Subcutaneous adipose tissue (tissue), 4 donors: ENCODE measurements around the gene GFRA1. TPM values are rescaled to one million over a fixed set of nuclear protein-coding genes. Genes with fewer than 3 reads are reported as not detected.

Source experiments
- total RNA-seq, 4 donors: library from RNA; depleted of rRNA; stranded (reverse); fragments of >200 nt; gene quantifications; one replicate each; pipeline ENCODE4 v1.1.0, GENCODE V29; 2016
- TF ChIP-seq, protein P1 (sequence below): fragments of 450-650 bp; IDR thresholded peaks from one replicate; pipeline ENCODE4 v1.5.1; 2016; ENCODE audit warnings: low read depth, mild to moderate bottlenecking, control low read depth, antibody characterized with exemption, moderate library complexity

GFRA1 gene
- total RNA-seq, 4 donors from 2014 or later, result 47.8 to 152 (median 69.4) TPM

DNA sequence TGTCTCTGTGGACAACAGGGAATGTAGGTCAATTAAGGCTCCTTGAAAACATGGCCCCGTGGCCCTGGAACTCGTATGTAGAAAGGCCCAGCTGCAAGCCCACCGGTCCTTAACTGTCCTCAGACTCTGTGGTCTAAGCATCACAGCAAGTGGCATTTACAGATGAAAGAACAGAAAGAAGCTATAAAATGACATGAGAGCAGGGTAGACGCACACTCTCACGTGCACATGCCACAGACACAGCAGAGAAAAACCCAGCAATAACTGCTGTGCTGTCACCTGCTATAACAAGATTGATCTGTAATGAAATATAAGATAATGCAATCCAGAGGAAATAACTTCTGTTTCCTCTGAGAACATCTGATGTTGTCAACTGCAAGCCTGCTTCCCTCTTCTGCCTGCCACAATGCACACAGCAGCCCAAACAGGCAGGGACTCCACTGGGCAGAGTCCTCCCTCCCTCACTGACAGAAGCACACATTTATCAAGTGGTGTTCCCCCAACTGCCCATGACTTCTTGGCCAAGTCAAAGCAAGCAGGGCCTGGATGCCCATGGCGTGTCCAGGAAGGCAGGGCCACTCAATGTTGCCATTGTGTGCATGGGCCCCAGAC, 63.9 kb downstream of the GFRA1 start:
- TF ChIP-seq, protein P1, sequence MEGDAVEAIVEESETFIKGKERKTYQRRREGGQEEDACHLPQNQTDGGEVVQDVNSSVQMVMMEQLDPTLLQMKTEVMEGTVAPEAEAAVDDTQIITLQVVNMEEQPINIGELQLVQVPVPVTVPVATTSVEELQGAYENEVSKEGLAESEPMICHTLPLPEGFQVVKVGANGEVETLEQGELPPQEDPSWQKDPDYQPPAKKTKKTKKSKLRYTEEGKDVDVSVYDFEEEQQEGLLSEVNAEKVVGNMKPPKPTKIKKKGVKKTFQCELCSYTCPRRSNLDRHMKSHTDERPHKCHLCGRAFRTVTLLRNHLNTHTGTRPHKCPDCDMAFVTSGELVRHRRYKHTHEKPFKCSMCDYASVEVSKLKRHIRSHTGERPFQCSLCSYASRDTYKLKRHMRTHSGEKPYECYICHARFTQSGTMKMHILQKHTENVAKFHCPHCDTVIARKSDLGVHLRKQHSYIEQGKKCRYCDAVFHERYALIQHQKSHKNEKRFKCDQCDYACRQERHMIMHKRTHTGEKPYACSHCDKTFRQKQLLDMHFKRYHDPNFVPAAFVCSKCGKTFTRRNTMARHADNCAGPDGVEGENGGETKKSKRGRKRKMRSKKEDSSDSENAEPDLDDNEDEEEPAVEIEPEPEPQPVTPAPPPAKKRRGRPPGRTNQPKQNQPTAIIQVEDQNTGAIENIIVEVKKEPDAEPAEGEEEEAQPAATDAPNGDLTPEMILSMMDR, result no peak

DNA sequence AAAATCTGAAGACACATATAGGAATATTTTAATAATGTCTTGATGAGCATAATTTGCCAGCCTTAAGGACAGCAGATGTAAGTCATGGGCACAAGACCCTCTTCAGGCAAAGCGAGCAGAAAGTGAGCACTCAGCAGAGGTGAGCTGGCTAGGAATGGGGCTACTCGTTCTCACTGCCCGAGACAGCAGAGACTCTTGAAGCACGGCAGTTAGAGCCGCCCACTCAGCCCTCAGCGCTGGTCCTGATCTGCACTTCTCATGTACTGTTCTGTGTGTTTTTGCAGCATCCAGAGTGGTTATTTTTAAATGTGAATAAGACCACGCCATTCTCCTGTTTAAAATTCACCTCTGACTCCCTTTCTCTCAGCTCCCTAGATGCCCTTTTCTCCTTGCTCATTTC, 65.3 kb downstream of the GFRA1 start:
- TF ChIP-seq, protein P1, result no peak

DNA sequence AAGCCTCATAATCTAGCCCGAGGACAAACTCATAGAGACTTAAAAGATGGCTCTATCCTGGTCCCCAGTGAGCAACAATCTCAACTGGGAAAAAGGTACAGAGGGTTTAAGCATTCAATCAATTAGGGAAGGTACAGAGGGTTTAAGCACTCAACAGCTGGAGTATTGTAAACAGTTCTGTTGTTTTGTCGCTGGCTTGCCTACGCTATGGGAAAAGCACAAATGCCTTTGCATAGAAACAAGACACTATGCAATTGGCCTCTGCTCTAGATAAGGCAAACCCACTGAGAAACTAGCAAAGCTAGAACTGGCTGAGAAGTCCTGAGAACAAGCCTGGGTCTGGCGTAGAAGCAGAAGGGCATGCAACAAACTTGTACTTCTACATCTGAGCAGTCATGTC, 69.3 kb downstream of the GFRA1 start:
- TF ChIP-seq, protein P1, result no peak

DNA sequence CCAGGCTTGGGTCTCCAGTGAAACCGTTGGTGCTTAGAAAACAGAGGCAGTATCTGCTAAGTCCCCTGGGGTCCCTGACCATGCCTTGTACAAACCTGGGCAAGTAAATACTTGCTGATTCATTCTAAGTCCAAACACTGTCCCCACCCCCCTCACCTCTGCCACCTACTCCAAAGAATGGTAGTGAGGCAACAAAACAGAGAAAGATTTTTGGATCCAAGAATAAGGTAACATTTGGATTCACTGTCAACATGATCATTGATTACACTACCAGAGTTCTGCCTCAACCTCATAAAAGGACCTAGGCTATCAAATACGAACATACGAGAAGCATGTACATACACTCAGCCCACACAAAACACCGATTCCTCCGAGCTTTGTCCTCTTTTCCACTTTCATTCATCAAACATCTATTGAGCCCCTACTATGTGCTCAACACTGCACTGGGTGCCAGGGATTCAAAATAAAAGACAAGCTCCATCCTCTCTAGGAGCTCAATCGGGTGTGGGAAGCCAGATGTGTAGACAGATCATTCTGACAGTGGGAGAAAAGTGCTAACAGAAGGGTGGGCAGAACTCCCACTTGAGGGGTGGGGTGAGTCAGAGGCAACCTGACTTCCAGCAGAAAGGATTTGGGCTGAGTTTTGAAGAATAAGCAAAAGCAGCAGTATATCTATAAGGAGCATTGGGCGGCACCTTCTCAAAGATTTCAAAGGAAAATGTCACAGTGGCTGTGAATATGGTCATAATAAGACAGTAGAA, 71.2 kb downstream of the GFRA1 start:
- TF ChIP-seq, protein P1, result no peak

DNA sequence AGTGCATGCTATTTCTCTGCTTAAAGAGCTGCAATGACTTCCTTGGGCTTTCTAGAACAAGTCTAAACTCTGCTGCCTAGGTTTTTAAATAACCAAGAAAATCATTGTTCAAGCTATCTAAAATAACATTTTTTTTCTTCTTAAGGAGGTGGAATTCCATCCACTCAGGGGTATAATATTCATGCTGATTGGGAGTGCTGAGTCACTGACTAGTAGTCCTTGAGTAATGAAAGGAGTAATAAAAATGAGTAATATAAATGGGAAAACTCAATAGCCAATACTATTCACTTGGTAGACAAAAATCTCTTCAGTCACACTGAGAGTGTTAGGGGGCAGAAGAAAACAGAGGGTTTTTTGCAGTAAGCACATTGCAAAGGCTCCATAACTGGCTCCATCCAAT, 72.0 kb downstream of the GFRA1 start:
- TF ChIP-seq, protein P1, result no peak

DNA sequence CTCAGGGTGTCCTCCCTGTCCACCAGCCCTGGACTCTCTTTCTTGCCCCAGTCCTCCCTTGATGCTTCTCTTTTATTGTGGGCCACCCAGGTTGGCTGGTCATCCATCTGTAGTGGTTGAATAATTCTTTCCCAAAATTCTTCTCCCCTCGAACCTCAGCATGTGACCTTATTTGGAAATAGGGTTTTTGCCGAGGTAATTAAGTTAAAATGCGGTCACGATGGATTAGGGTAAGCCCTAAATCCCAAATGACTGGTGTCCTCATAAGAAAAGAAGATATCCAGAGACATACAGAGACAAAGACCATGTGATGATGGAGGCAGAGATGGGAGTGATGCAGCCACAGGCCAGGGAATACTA, 74.3 kb downstream of the GFRA1 start:
- TF ChIP-seq, protein P1, result no peak

DNA sequence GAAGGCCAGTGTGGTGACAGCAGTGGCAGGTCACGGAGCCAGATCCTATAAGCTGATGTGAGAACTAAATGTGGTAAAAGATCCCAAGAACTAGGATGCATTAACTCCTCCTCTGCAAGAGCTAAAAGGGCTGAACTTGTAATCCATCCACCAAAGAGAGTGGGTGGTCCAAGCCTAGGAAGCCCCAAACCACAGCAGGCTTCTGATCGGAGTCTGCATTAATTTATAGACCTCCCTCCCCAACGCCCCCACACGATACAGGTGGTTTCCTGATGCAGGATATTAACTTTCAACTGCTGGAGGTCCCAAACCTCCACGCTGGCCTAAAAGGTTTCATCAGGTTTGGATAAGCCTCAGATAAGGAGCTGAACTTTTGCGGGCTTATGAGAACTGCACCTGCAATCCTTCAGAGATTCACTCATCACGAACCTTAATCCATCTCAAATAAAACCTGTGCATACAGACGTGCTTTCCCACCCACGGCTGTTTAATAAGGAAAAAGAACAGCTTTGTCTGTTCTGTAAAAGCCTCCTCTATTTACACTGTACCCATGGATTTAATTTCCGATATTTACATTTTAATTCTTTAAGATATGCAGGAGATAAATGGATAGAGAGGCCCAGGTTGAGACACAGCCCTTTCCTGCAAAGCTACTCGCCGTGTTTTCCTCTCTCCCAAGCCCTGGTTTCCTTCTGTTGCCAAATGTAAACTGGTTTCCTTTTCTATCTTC, 74.9 kb downstream of the GFRA1 start:
- TF ChIP-seq, protein P1, result no peak
